ENCODE results near the gene SPRR1A. TPM values are rescaled to one million over a fixed set of nuclear protein-coding genes. Genes with fewer than 3 reads are reported as not detected.

SPRR1A gene
- polyA plus RNA-seq, 1 experiment, result not detected

DNA sequence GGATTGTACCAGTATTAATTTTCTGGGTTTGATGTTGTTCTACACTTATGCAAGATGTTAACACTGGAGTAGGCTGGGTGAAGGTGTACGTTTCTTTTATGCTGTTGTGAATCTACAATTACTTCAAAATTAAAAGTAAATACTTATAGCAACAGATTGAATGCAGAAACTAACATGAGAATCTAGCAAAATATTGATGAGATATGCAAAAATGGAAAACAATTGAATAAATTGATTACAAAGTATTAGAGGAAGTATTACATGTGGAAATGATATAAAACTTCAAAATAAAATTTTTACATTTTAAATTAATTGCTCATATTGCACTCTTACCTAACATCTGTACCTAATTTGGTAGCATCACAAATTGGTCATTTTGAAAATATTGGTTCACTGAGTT is 12.0 kb downstream of the SPRR1A start:
- TF ChIP-seq, protein P1, sequence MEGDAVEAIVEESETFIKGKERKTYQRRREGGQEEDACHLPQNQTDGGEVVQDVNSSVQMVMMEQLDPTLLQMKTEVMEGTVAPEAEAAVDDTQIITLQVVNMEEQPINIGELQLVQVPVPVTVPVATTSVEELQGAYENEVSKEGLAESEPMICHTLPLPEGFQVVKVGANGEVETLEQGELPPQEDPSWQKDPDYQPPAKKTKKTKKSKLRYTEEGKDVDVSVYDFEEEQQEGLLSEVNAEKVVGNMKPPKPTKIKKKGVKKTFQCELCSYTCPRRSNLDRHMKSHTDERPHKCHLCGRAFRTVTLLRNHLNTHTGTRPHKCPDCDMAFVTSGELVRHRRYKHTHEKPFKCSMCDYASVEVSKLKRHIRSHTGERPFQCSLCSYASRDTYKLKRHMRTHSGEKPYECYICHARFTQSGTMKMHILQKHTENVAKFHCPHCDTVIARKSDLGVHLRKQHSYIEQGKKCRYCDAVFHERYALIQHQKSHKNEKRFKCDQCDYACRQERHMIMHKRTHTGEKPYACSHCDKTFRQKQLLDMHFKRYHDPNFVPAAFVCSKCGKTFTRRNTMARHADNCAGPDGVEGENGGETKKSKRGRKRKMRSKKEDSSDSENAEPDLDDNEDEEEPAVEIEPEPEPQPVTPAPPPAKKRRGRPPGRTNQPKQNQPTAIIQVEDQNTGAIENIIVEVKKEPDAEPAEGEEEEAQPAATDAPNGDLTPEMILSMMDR (IDR thresholded peaks at IDR 0.05; ENCODE audit: low read depth, low read length), result no peak
- no peak for DNase-seq (ENCODE audit: low read depth, low spot score)
- H3K4me3 ChIP-seq (ENCODE audit: low read depth, low read length), result no peak overlapping the region
- CTCF ChIA-PET, result no interaction called here
- H3K27me3 ChIP-seq (ENCODE audit: control insufficient read depth, insufficient read depth, low read length), result no peaks in the 10 kb centered on the region
- H3K27ac ChIP-seq (ENCODE audit: low read depth, low read length), result no peak overlapping the region
- peaks cover 7% of the 10 kb centered on the region; the same call in 1 of the 2 replicates for H3K9me3 ChIP-seq (ENCODE audit: control insufficient read depth, insufficient read depth, low read length)
- POLR2A ChIA-PET, result no interaction called here

DNA sequence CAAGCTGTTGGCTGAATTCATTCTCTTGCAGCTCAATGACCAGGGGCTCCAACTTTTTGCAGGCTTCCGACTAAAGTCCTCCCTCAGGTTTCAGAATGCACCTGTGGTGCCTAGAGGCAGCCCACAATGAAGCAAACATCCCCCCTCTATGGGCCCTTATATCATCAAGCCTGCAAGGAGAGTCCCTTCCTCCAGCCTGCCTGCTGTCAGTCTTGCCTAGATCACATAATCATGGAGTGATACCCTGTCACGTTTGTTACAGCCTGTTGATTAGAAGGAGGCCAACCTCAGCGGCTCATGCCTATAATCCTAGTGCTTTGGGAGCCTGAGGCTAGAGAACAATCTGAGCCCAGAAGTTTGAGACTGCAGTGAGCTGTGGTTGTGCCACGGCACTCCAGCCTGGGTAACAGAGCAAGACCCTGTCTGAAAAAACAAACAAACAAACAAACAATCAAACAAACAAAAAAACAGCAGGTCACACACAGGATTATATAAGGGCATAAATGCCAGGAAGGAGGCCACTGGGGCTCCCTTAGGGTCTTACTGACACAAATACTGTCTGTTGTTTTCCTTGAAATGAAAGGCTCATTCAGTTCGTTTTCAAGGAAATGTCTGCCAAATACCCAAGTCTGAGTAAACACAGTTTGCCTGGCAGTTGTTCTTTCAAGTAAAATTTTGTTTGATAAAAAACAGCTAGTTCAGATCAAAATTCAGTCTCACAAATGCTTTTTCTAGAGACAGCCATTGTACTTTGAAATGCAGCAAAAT is 12.9 kb downstream of the SPRR1A start:
- POLR2A ChIA-PET, result no interaction called here
- CTCF ChIA-PET, result no interaction called here

DNA sequence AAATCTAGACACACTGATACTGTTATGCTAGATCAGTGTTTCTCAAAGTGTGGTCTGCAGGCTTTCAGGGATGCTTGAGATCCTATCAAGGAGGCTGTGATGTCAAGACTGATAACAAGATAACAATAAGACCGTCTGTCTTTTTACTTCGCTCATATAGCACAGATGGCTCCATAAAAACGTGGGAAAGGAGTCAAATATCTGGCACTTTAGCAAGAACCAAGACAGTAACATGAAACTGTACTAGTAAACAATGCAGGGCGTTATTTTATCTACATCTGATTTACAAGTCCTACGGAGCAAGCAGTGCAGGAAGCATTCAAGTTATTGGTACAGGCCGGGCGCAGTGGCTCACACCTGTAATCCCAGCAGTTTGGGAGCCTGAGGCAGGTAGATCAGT is 14.0 kb downstream of the SPRR1A start:
- DNase-seq (ENCODE audit: low read depth, low spot score), result no peak
- POLR2A ChIA-PET, result no interaction called here
- no peaks in the 10 kb centered on the region for H3K27me3 ChIP-seq (ENCODE audit: control insufficient read depth, insufficient read depth, low read length)
- CTCF ChIA-PET, result no interaction called here
- TF ChIP-seq, protein P1 (IDR thresholded peaks at IDR 0.05; ENCODE audit: low read depth, low read length), result no peak
- H3K9me3 ChIP-seq (ENCODE audit: control insufficient read depth, insufficient read depth, low read length), result peaks cover 5% of the 10 kb centered on the region; the same call in 1 of the 2 replicates
- no peak overlapping the region for H3K4me3 ChIP-seq (ENCODE audit: low read depth, low read length)
- H3K27ac ChIP-seq (ENCODE audit: low read depth, low read length), result no peak overlapping the region

More for the DNA sequence above, 12.9 kb downstream of the SPRR1A start:
- no peak for DNase-seq (ENCODE audit: low read depth, low spot score)
- Histone ChIP-seq H3K27me3 (ENCODE audit: control insufficient read depth, insufficient read depth, low read length) (no peaks in the 10 kb centered on the region), H3K27ac (ENCODE audit: low read depth, low read length) (no peak overlapping the region), H3K9me3 (ENCODE audit: control insufficient read depth, insufficient read depth, low read length) (peaks cover 7% of the 10 kb centered on the region; the same call in 1 of the 2 replicates), H3K4me3 (ENCODE audit: low read depth, low read length) (no peak overlapping the region)
- TF ChIP-seq, protein P1 (IDR thresholded peaks at IDR 0.05; ENCODE audit: low read depth, low read length), result no peak

DNA sequence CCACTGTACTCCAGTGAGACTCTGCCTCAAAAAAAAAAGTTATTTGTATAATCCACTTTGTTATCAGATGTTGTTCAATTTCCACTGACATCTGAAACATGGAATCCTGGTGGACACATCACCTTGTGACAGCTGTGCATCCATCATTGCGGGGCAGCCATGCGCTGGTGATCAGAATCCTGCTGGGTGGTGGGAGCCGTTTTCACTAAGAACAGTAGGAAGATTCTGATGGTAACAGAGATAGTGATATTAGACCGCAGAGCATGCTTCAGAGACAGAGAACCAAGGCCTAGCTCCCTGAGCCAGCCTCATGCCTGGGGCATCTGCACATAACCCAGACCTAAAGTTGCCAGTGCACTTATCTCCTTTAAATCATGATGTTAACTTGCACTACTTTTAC is 14.6 kb downstream of the SPRR1A start:
- no peak overlapping the region for H3K27ac ChIP-seq (ENCODE audit: low read depth, low read length)
- ChIA-PET CTCF (no interaction called here), POLR2A (no interaction called here)
- no peak for DNase-seq (ENCODE audit: low read depth, low spot score)
- TF ChIP-seq, protein P1 (IDR thresholded peaks at IDR 0.05; ENCODE audit: low read depth, low read length), result no peak
- no peak overlapping the region for H3K4me3 ChIP-seq (ENCODE audit: low read depth, low read length)
- H3K9me3 ChIP-seq (ENCODE audit: control insufficient read depth, insufficient read depth, low read length), result peaks cover 3% of the 10 kb centered on the region
- no peaks in the 10 kb centered on the region for H3K27me3 ChIP-seq (ENCODE audit: control insufficient read depth, insufficient read depth, low read length)

DNA sequence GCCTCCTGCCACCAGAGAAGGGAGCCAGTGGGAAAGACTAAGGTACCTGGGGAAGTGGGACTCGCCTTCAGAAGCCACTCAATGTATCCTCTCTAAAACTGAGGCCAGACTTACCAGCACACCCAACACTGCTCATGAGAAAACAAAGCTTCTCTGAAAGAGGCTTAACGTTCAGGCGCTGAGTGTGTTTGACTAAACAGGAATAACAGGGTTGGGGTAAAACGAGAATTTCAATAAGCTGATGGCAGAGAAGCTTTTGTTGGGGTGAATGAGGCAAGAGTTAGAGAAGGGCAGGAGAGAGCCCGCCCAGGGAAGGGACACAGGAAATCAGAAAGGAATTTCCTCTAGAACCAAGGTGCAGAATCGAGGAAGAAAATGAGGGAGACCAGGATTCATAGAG is 15.9 kb downstream of the SPRR1A start:
- TF ChIP-seq, protein P1 (IDR thresholded peaks at IDR 0.05; ENCODE audit: low read depth, low read length), result no peak
- ChIA-PET CTCF (no interaction called here), POLR2A (no interaction called here)
- no peak overlapping the region for H3K27ac ChIP-seq (ENCODE audit: low read depth, low read length)
- H3K4me3 ChIP-seq (ENCODE audit: low read depth, low read length), result no peak overlapping the region
- no peak for DNase-seq (ENCODE audit: low read depth, low spot score)
- peaks cover 3% of the 10 kb centered on the region for H3K9me3 ChIP-seq (ENCODE audit: control insufficient read depth, insufficient read depth, low read length)
- H3K27me3 ChIP-seq (ENCODE audit: control insufficient read depth, insufficient read depth, low read length), result no peaks in the 10 kb centered on the region

All from AG04450 (cell line).